DMS153 (cell line): ENCODE measurements around the gene PAX3.
"Not testable (repeated sequence)": the region's sequence is repeated elsewhere in the genome, so short reads cannot be mapped to it uniquely, and the experiment has no call there.

Source experiments
- DNase-seq: peaks from one replicate; lab custom pipeline; 2025; lab: John Stamatoyannopoulos, UW

PAX3 gene

GRCh38 chr2:222213049-222213448 lies 85.7 kb downstream of the PAX3 start:
- DNase-seq, result no peak

GRCh38 chr2:222212571-222212970 lies 86.2 kb downstream of the PAX3 start:
- no peak for DNase-seq

GRCh38 chr2:222208010-222208690 lies 90.6 kb downstream of the PAX3 start:
- no peak for DNase-seq

DNA sequence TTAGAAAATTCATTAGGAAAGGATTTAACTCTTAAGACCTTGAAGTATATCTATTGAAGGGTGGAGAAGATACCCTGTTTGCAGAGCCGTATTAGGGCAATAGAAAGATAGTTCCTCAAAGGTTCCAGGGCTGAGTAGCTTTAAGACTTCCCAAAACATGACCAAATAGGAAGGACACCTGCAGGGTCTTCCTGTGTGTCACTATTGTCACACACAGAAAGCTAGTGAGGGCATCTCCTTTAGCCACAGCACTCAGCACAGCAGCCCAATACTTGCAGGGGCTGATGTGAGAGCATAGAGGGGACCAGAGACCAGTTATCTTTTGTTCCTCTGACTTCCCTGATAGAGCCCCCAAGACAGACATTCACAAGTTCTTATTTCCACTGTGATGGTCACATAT lies 93.7 kb downstream of the PAX3 start:
- no peak for DNase-seq

DNA sequence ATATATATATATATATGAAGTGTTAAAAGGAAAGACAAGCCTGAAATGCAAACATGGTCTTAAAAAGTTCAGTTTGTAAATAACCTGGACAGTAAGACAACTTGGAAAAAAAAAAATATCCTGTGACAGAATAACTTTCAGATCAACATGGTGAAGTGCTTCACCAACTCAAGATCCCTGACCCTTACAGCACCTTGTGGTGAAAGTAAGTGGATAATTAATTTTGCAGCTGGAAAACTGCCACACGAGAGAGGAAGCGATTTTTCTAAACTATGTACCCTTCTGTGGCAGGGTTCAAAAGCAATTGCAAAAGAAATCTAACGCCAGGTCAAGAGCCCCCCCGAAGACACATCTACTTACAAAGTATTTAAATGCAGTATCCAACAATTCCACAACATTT lies 95.8 kb downstream of the PAX3 start:
- no peak for DNase-seq

DNA sequence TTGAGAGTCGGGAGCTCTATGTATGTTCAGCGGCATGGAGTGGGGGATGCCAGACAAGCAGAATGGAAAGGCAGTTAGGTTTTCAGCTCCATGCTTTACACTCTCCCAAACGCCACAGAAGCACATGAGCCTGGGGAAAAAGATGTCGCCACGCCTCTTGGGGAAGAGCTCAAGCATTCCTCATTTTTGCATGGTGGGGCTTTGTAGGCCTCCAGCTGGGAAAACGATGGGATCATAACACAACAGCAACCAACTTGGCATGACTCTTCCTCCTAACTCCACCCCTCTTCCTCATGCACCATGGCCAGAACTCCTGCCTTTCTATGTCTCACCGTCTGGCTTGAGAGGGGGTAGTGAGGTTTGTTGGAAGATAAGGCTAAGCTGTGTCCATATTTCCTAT lies 102.6 kb downstream of the PAX3 start:
- no peak for DNase-seq

DNA sequence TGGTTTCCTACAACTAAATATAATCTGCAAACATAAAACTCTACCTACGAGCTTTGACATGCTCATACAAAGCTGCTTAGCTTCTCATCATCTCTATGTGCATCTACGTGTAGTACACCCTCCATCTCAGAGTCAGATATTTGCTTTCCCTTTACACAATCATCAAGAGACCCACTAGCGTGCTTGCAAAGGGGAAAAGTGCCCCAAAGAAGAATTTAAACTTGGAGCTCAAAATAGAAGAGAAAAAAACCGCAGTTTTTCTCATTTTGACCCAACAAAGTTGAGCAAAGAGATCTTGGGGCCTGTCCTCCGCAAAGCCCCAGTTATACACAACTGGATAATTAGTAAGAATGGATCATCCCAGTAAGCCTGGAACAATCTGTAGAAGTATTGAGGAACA lies 104.1 kb downstream of the PAX3 start:
- DNase-seq, result no peak

- no peak for DNase-seq
Measured at GRCh38 chr2:222193328-222193983, 105.3 kb downstream of the PAX3 start.

- no peak for DNase-seq
Measured at GRCh38 chr2:222180619-222181018, 118.2 kb downstream of the PAX3 start.

DNA sequence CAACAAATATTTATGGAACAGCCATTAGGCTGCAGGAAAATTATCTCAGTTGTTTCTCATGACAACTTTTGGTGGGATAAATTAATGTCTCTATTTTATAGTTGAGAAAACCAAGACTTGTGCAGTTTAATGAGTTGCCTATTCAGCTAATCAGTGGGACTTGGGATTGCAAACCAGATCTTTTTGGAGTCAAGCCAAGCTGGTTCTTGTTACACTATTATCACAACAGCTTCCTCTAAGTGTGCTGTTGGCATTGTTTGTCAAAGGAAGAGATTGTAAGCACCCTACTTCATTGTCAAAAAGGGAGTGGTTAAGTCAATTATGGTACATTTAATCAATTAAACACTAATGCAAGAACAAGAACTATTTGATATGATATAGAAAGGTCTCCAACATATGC lies 119.2 kb downstream of the PAX3 start:
- peak; percentile 36 for DNase-seq

DNA sequence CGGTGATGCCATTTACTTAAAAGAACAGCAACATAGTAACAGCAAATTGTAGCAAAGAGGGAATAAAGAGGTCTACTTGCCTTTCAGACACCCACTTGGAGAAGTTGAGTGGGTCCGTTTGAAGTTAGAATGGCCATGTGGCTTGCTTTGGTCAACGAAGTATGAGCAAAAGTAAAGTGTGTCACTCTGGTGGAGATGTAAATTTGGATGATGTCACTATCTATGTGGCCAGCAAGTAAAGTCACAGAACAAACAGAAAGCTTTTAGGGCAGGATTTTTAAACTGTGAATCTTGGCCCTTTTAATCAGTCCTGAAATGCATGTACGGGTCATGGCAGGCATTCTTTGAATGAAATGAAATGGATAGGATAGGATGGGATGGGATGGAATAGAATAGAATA lies 120.3 kb downstream of the PAX3 start:
- DNase-seq, result no peak

GRCh38 chr2:222176890-222177289 lies 121.9 kb downstream of the PAX3 start:
- peak; percentile 17 for DNase-seq

GRCh38 chr2:222174450-222174849 lies 124.3 kb downstream of the PAX3 start:
- DNase-seq, result no peak

- no peak for DNase-seq
Measured at GRCh38 chr2:222169346-222169745, 129.5 kb downstream of the PAX3 start.

- no peak for DNase-seq
Measured at GRCh38 chr2:222167762-222168161, 131.0 kb downstream of the PAX3 start.

- no peak for DNase-seq
Measured at GRCh38 chr2:222160944-222161343, 137.9 kb downstream of the PAX3 start.

DNA sequence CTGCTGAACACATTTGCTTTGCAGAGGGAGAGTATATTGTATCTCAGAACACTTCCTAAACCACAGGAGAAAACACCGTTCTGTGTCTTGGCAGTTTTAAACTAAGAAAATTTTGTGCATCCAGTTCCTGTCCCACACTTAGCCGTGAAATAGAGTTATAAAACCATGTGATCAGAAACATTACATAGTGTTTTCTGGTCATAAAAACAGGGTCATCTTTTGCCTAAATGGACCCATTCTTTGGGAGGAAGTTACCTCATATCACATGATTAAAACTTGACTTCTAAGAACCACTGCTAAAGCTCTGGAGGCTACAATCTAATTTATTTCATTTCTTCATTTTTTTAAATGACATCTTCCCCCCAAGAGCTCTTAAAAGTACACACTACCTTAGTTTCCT lies 138.7 kb downstream of the PAX3 start:
- DNase-seq, result no peak

DNA sequence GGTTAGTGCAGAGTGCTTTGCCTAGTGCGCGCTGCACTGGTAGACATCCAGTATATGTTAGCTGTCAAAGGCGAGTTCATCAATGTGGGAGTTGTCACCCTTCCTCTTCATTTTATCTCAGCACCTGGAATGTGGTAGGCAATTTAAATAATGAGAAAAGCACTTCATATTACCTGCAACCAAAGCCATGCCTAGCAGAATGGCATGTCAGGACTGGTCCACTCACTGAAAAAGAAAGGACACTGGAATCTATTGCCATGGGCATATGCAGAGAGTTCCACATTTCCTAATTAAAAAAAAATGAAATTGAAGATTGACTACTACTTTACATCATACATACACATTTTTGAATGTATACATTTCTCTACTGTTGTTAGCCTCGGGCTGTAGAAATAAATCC lies 139.6 kb downstream of the PAX3 start:
- DNase-seq, result peak; percentile 46

GRCh38 chr2:222155003-222155664 lies 143.7 kb downstream of the PAX3 start:
- DNase-seq, result not testable (repeated sequence)
